Activated naive CD8-positive, alpha-beta T cell treated with anti-CD3 and anti-CD28 coated beads, Interleukin-2, amount 10 ng/mL, durations not matched to agents 7 days and 5 days (primary cell): Measurements from ENCODE around the gene ERO1B. TPM values are rescaled to one million over a fixed set of nuclear protein-coding genes. Genes with fewer than 3 reads are reported as not detected.

Source experiments
- ATAC-seq: fragments of 150-1000 bp; cut with Tn5 transposase; one replicate; pipeline ENCODE4 v1.10.0; 2021; ENCODE audit warnings: low read depth, moderate library complexity
- POLR2A ChIA-PET: fragments of 350-600 bp; sonication (Branson Sonifier 250); formaldehyde crosslinking; loops from one replicate; lab custom pipeline; 2021; ENCODE audit warnings: antibody characterized with exemption; lab: Charles Lee
- DNase-seq: peaks from one replicate; pipeline ENCODE4 v3.0.0; 2021
- H3K27ac Mint-ChIP-seq: one replicate; pipeline ENCODE4 v1.8.0; 2022; ENCODE audit warnings: mild to moderate bottlenecking, mixed read lengths
- H3K27me3 Mint-ChIP-seq: one replicate; pipeline ENCODE4 v1.8.0; 2022; ENCODE audit warnings: mild to moderate bottlenecking, moderate library complexity, mixed read lengths
- H3K36me3 Mint-ChIP-seq: one replicate; pipeline ENCODE4 v1.8.0; 2021; ENCODE audit warnings: mild to moderate bottlenecking, mixed read lengths
- H3K4me1 Mint-ChIP-seq: one replicate; pipeline ENCODE4 v1.8.0; 2021; ENCODE audit warnings: mixed read lengths
- H3K4me3 Mint-ChIP-seq: one replicate; pipeline ENCODE4 v1.8.0; 2022; ENCODE audit warnings: mild to moderate bottlenecking, moderate library complexity, mixed read lengths
- H3K9me3 Mint-ChIP-seq: one replicate; pipeline ENCODE4 v1.8.0; 2021; ENCODE audit warnings: mixed read lengths
- total RNA-seq, 2 experiments: library from RNA; stranded (reverse); gene quantifications; one replicate each; pipeline ENCODE4 v1.2.3, GENCODE V29; 2021

Gene ERO1B
- total RNA-seq, 2 experiments from 2014 or later = 8.9 to 9.3 TPM

DNA sequence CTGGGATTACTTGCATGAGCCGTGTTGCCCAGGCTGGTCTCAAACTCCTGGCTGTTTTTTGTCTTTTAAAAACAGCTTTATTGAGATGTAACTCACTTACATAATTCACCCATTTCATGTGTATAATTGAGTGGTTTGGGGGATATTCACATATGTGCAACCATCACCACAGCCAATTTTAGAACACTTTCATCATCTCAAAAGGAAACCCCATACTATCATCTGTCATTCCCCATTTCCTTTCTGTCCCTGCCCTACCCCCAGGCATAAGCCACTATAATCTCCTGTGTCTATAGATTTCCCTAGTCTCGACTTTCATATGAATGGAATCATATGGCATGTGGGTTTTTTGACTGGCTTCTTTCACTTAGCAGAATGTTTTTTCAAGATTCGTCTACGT lies 96.1 kb downstream of the ERO1B start:
- Mint-ChIP-seq H3K27ac (no peak overlapping the region), H3K36me3 (peaks cover 34% of the 10 kb centered on the region), H3K27me3 (no peaks in the 10 kb centered on the region), H3K4me1 (peaks cover 7% of the 10 kb centered on the region), H3K4me3 (no peak overlapping the region), H3K9me3 (peaks cover 12% of the 10 kb centered on the region)
- DNase-seq = no peak
- ATAC-seq = no peak
- POLR2A ChIA-PET = no interaction called here

- H3K27ac Mint-ChIP-seq = no peak overlapping the region
- H3K9me3 Mint-ChIP-seq = no peaks in the 10 kb centered on the region
- peaks cover 2% of the 10 kb centered on the region for H3K36me3 Mint-ChIP-seq
- no peaks in the 10 kb centered on the region for H3K27me3 Mint-ChIP-seq
- POLR2A ChIA-PET = interaction anchor here (0.7 kb wide), 1 partner anchor 97 kb away, joined by 3 read pairs; no protein-coding TSS in a partner anchor
- DNase-seq (no peak), ATAC-seq (no peak)
- peaks cover 7% of the 10 kb centered on the region for H3K4me1 Mint-ChIP-seq
- H3K4me3 Mint-ChIP-seq = no peak overlapping the region
Measured at GRCh38 chr1:236181059-236181458, 100.7 kb downstream of the ERO1B start.

DNA sequence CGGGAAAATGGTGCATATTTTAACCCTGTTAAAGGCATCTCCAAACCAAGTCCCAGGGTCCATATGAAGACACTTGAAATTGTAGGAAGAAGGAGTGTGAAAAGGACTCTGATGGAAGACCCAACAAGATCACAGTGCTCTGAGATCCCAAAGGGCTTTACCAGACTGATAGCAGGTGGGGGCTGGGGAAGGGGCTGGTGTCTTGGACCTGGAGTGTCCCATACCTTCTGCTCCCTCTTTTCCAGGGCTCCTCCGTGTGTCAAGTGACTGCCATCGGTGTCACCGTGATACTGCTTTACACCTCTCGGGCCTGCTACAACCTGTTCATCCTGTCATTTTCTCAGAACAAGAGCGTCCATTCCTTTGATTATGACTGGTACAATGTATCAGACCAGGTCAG lies 102.1 kb downstream of the ERO1B start:
- Mint-ChIP-seq H3K4me1 (peaks cover 2% of the 10 kb centered on the region), H3K4me3 (no peak overlapping the region), H3K27me3 (no peaks in the 10 kb centered on the region), H3K36me3 (peaks cover 2% of the 10 kb centered on the region), H3K9me3 (no peaks in the 10 kb centered on the region), H3K27ac (no peak overlapping the region)
- ATAC-seq (no peak), DNase-seq (no peak)
- POLR2A ChIA-PET = no interaction called here

- Mint-ChIP-seq H3K36me3 (peaks cover 2% of the 10 kb centered on the region), H3K27me3 (no peaks in the 10 kb centered on the region), H3K4me3 (no peak overlapping the region), H3K27ac (no peak overlapping the region), H3K4me1 (peaks cover 2% of the 10 kb centered on the region), H3K9me3 (no peaks in the 10 kb centered on the region)
- no peak for ATAC-seq
- POLR2A ChIA-PET = no interaction called here
- no peak for DNase-seq
Measured at GRCh38 chr1:236176337-236177336, 105.1 kb downstream of the ERO1B start.

- H3K27me3 Mint-ChIP-seq = no peaks in the 10 kb centered on the region
- no peak overlapping the region for H3K4me3 Mint-ChIP-seq
- no peak overlapping the region for H3K27ac Mint-ChIP-seq
- H3K36me3 Mint-ChIP-seq = peaks cover 2% of the 10 kb centered on the region
- H3K4me1 Mint-ChIP-seq = no peaks in the 10 kb centered on the region
- POLR2A ChIA-PET = no interaction called here
- no peaks in the 10 kb centered on the region for H3K9me3 Mint-ChIP-seq
- no peak for DNase-seq
- ATAC-seq = no peak
Measured at GRCh38 chr1:236175642-236176336, 106.0 kb downstream of the ERO1B start.

DNA sequence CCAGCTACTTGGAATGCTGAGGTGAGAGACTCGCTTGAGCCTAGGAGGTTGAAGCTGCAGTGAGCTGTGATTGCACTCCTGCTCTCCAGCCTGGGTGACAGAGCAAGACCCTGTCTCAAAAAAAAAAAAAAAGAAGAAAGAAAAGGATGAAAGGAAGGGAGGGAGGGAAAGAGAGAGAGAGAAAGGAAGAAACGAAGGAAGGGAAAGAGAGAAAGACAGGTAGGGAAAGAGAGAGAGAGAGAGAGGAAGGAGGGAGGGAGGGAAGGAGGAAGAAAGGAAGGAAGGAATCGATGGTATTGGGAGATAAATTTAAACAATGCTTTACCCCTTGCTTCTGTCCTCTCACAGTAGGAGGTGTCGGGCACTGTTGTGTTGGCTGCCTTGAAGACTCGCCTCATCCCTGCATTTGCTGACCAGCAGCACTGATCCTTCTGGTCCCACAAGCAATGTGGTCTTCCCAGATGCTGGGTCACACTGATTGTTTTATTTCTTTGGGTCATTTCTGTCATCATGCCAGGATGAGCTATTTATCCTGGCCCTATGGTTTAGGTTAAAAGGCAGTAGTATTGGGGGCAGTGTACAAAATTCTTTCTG lies 108.5 kb downstream of the ERO1B start:
- POLR2A ChIA-PET = no interaction called here
- Mint-ChIP-seq H3K36me3 (no peaks in the 10 kb centered on the region), H3K27me3 (no peaks in the 10 kb centered on the region), H3K9me3 (no peaks in the 10 kb centered on the region), H3K4me3 (no peak overlapping the region), H3K4me1 (no peaks in the 10 kb centered on the region), H3K27ac (no peak overlapping the region)
- DNase-seq = no peak
- no peak for ATAC-seq

DNA sequence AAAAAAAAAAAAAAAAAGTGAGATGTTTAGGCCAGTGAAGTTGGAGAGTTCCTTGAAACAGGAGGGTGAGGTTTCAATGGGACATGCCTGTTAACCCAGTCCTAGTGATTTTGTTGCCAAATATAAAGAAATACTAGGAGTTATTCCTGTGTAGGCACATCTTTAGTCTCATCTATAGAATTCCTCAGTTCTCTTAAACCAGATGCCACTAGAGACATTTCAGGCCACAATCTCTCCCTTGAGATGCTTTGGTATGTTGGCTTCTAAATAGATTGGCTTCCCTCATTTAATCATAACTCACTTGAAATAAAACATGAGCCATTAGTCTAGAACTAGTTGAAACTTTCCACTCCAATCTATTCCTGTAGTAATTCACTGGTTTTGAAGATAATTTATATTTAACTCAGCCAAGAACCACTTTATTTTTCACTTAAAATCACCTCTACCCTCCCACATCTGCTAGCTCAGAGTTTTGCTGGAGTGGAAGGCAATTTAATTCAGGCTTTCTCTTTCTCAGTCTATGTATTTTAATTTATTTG lies 109.6 kb downstream of the ERO1B start:
- POLR2A ChIA-PET = no interaction called here

DNA sequence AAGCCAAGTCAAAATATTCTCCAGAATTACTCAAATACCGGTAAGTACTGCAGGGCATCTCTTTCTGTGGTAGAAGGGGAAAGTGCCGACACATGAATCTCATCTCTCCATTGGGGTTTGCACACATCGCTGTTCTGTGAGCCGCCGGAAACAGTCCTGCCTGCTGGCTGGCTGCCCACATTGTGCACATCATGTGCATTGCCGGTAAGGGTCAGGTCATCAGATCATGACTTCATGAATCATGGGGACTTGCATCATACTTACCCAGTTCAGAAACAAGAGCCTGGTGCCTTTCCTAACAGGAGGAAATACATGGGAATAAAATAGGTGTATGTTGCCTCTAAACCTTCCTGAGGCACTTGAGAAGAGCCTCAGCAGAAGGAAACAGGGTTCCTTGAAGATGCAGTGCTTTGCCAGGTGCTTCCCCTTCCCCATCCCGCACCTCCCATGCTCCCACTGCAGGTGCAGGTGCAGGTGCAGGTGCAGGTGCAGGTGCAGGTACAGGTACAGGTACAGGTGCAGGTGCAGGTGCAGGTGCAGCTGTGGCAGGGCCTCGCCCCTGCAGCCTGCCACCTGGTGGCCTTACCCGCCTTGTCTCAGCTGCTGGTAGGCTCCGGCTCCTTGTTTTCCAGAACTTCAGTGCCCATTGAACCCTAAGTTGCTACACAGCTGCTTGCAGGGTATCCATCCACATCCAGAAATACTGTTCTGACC lies 112.9 kb downstream of the ERO1B start:
- POLR2A ChIA-PET = no interaction called here
- Mint-ChIP-seq H3K4me3 (no peak overlapping the region), H3K9me3 (peaks cover 1% of the 10 kb centered on the region), H3K4me1 (no peaks in the 10 kb centered on the region), H3K36me3 (peaks cover under 1% of the 10 kb centered on the region), H3K27me3 (no peaks in the 10 kb centered on the region), H3K27ac (no peak overlapping the region)
- ATAC-seq = no peak
- DNase-seq = no peak

More for the DNA sequence above, 109.6 kb downstream of the ERO1B start:
- no peaks in the 10 kb centered on the region for H3K27me3 Mint-ChIP-seq
- ATAC-seq = no peak
- H3K4me3 Mint-ChIP-seq = no peak overlapping the region
- H3K9me3 Mint-ChIP-seq = no peaks in the 10 kb centered on the region
- H3K4me1 Mint-ChIP-seq = no peaks in the 10 kb centered on the region
- DNase-seq = no peak
- H3K27ac Mint-ChIP-seq = no peak overlapping the region
- no peaks in the 10 kb centered on the region for H3K36me3 Mint-ChIP-seq

DNA sequence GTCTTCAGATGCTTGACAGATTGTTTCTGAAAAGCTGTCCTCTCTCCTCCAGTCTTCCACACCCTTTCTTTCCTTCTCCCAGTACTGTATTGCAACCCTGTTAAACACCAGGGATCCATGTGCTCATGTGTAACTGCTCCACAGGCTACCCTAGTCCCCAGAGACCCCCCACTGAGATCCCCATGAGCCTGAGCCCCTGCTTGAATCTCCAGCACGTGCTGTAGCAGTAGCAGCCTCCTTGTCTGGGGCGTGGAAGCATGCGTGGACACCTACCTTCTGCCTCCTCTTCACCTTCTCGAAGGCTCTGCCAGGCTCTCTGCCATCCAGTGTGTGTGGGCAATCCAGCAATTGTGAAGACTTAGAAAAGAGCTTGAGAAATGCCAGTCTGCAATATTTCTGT lies 114.2 kb downstream of the ERO1B start:
- no peak overlapping the region for H3K27ac Mint-ChIP-seq
- peaks cover 6% of the 10 kb centered on the region for H3K36me3 Mint-ChIP-seq
- POLR2A ChIA-PET = no interaction called here
- ATAC-seq = no peak
- no peaks in the 10 kb centered on the region for H3K27me3 Mint-ChIP-seq
- peaks cover 5% of the 10 kb centered on the region for H3K9me3 Mint-ChIP-seq
- no peak for DNase-seq
- no peaks in the 10 kb centered on the region for H3K4me1 Mint-ChIP-seq
- no peak overlapping the region for H3K4me3 Mint-ChIP-seq

DNA sequence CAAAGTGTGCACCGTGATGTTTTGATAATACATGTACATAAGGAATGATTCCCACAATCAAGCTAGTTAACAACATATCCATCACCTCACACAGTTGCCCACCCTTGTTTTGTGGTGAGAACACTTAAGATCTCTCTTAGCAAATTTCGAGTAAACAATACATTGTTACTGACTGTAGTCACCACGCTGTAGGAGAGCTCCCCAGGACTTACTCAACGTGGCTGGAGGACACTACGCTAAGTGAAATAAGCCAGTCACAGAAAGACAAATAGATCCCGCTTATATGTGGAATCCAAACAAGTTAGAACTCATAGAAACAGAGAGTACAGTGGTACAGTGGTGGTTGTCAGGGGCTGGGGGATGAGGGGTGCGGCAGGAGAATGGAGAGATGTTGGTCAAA lies 114.6 kb downstream of the ERO1B start:
- peaks cover 6% of the 10 kb centered on the region for H3K36me3 Mint-ChIP-seq
- peaks cover 5% of the 10 kb centered on the region for H3K9me3 Mint-ChIP-seq
- H3K4me1 Mint-ChIP-seq = no peaks in the 10 kb centered on the region
- H3K4me3 Mint-ChIP-seq = no peak overlapping the region
- no peaks in the 10 kb centered on the region for H3K27me3 Mint-ChIP-seq
- no peak overlapping the region for H3K27ac Mint-ChIP-seq
- POLR2A ChIA-PET = no interaction called here
- no peak for DNase-seq
- ATAC-seq = no peak

GRCh38 chr1:236166041-236166440 lies 115.7 kb downstream of the ERO1B start:
- no peaks in the 10 kb centered on the region for H3K27me3 Mint-ChIP-seq
- peaks cover 14% of the 10 kb centered on the region for H3K9me3 Mint-ChIP-seq
- DNase-seq = no peak
- H3K36me3 Mint-ChIP-seq = peaks cover 15% of the 10 kb centered on the region
- H3K4me3 Mint-ChIP-seq = no peak overlapping the region
- H3K27ac Mint-ChIP-seq = no peak overlapping the region
- POLR2A ChIA-PET = no interaction called here
- ATAC-seq = no peak
- H3K4me1 Mint-ChIP-seq = no peaks in the 10 kb centered on the region
